SK-MEL-5 (cell line): ENCODE results near the gene MAPK14. TPM values are rescaled to one million over a fixed set of nuclear protein-coding genes. Genes with fewer than 3 reads are reported as not detected.
A peak's percentile ranks its signal among the peaks of the same experiment; 100 is the strongest.
"Not testable (repeated sequence)": the region's sequence is repeated elsewhere in the genome, so short reads cannot be mapped to it uniquely, and the experiment has no call there.

ENCODE experiments used
- DNase-seq: peaks from one replicate; pipeline ENCODE4 v3.0.0-alpha.2; 2016; ENCODE audit warnings: low read depth, low spot score
- in situ Hi-C: cut with HindIII; loops from 2 replicates; pipeline ENCODE4 v1.10.0; 2016; ENCODE audit warnings: low sequenced_read_pairs, high pct_unique_total_duplicates, low pct_unique_long_range_greater_than_20kb
- polyA plus RNA-seq, 2 experiments: library from polyadenylated mRNA; depleted of rRNA; stranded (reverse); fragments of >200 nt; gene quantifications; 2 replicates each; pipeline ENCODE4 v1.2.3, GENCODE V29; 2015
- total RNA-seq: library from RNA; depleted of rRNA; stranded (reverse); fragments of >200 nt; shearing (Covaris generic); gene quantifications from 2 replicates; pipeline ENCODE4 v1.2.3, GENCODE V29; 2014; rRNA removed

The MAPK14 gene
- total RNA-seq = 28.2 and 28.7 TPM in 2 replicates
- polyA plus RNA-seq (2015; cell fraction: cytosol; rRNA removed) = 22.1 and 27.5 TPM in 2 replicates
- 47.5 and 60.0 TPM in 2 replicates for polyA plus RNA-seq (2015; cell fraction: nucleus; rRNA removed)

- peak; percentile 100 for DNase-seq
- in situ Hi-C loops = no loop called here
Observed at GRCh38 chr6:36027501-36028087, at the start of gene MAPK14. Gene MAPK14 (plus strand): TSS chr6:36027808. CDS start chr6:36028158, 350 bp downstream.

DNA sequence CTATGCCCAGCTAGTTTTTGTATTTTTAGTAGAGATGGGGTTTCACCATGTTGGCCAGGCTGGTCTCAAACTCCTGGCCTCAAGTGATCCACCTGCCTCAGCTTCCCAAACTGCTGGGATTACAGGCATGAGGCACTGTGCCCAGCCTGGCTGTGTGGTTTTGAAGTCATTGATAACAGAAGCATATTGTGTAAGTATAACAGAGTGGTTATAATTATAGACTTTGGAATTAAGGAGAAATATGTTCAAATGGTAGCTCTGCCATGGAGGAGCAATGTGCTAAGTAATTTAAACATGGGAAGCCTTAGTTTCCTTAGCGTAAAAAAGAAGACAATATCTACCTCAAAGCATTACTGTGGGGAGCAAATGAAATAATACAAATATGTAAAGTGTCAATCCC is 47.5 kb upstream of the MAPK14 start:
- in situ Hi-C loops, DNase-seq: not testable (repeated sequence)

DNA sequence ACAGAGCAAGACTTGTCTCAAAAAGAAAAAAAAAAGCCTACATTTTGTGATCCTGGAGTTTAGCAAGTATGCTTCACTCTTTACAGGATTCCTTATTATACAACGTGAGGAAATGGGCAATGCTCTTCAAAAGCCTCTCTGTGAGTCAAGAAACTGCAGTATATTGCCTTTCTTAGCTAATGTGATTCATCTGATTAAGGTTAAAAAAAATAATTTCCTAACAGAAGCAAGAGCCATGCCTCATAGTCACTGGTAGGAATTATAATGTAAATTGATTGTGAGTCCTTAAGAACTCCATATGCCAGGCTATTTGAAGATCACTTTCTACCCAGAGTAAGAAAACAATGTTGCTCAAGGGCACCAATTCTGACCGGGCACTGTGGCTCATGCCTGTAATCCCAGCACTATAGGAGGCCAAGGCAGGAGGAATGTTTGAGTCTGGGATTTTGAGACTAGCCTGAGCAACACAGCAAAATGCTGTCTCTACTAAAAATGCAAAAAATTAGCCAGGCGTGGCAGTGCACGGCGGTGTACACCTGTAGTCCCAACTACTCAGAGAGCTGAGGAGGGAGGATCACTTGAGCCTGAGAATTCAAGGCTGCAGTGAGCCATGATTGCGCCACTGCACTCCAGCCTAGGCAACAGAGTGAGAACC is 46.5 kb upstream of the MAPK14 start:
- in situ Hi-C loops = no loop called here

DNA sequence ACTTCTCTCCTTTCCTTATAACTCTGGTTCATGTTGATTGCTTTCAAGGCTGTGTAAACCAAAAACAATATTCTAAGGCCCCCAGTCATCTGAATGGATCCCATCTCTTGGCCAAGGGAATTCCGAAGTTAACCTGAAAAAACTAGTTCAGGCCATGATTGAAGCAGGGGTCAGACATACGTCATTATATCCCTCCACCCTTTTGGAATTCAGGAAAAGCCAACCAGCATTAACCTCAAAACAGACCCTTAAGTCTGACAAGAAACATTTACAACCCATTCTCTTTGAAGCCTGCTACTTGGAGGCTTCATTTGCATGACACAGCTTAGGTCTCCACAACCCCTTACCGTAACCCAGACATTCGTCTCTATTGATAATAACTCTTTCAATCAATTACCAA is 42.9 kb upstream of the MAPK14 start:
- DNase-seq = no peak
- in situ Hi-C loops = no loop called here

More for the DNA sequence above, 46.5 kb upstream of the MAPK14 start:
- no peak for DNase-seq

DNA sequence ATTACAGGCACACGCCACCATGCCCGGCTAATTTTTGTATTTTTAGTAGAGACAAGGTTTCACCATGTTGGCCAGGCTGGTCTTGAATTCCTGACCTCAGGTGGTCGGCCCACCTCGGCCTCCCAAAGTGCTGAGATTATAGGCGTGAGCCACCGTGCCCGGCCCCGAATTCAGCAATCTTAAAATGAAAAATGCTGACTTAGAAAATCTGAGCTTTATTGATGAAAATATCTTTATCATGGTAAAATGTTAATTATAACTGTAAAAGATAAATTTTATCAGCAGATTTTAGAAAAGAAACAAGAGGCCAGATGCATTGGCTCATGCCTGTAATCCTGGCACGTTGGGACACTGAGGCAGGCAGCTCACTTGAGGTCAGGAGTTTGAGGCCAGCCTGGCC is 39.6 kb upstream of the MAPK14 start:
- DNase-seq, in situ Hi-C loops: not testable (repeated sequence)

GRCh38 chr6:35993150-35993549 is 34.5 kb upstream of the MAPK14 start:
- in situ Hi-C loops = no loop called here
- no peak for DNase-seq

GRCh38 chr6:36000451-36000850 is 27.2 kb upstream of the MAPK14 start:
- DNase-seq = no peak
- in situ Hi-C loops = no loop called here

- in situ Hi-C loops = no loop called here
- DNase-seq = no peak
Observed at GRCh38 chr6:36015666-36016065, 11.9 kb upstream of the MAPK14 start.

- no peak for DNase-seq
- in situ Hi-C loops = no loop called here
Observed at GRCh38 chr6:36018339-36018738, 9.3 kb upstream of the MAPK14 start.

DNA sequence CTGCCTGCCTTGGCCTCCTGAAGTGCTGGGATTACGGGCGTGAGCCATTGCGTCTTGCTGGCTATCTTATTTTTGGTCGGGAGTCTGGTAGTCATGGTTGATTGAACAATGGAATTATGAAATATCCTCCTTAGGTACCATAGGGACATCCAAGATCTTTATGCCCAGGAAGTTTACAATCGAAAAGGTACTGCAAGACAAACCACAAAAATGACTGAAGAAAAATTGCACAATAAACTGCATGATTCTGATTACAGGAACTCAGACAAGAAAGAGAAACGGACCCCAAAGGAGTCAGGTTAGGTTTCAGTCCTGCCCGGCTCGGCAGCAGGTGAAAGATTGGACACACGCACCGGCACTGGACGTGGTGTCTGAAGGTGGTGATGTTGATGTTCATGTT is 8.4 kb upstream of the MAPK14 start:
- no peak for DNase-seq
- in situ Hi-C loops = no loop called here

DNA sequence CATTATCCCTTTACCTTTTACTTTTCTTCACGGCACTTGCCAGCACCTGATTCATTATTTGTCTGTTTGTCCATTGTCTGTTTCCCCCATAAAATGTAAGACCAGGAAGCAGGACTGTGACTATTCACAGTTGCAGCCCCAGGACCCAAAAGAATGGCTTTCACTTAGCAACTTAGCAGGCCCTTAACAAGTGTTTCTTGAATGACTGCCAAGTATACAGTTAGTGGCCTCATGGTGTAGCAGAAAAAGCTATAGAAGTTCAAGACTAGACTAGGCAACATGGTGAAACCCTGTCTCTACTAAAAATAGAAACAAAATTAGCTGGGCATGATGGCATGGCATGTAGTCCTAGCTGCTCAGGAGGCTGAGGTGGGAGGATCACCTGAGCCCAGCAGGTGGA is 7.5 kb upstream of the MAPK14 start:
- in situ Hi-C loops = no loop called here
- no peak for DNase-seq

GRCh38 chr6:36023996-36024795 is 3.4 kb upstream of the MAPK14 start, which contains the start of gene SLC26A8:
Gene SLC26A8 (minus strand): TSS chr6:36024641. CDS start chr6:36019707, 4,934 bp downstream.
- DNase-seq = no peak
- in situ Hi-C loops = no loop called here

DNA sequence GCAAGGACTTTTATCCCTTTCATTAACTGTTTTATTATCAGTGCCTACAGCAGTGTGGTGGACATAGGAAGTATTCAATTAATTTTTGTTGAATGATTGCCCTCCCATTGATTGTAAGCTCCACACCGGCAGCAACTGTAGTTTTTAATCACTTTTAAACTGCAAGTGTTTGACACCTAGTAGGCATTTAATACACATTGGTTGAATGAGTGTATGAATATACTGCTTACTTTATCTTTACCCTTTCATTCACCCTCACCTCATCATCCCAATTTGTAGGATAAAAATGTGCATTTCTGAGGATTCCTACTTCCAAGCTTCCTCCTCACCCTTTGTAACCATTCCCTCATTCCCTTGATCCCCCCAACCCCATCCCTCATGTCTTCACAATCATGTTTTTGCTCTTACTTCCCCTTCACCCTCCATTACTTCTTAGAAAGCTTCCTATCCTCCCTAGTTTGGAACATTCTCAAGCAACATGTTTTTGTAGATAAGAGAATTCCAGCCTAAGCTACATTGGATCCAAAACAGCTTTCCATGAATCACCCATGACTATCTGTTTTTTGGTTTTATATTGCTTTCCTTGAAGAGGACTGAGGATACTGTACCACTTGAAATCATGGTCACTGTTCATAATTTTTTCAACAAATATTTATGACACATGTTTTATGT is 2.2 kb upstream of the MAPK14 start:
- in situ Hi-C loops = no loop called here
- no peak for DNase-seq

- in situ Hi-C loops = no loop called here
- no peak for DNase-seq
Observed at GRCh38 chr6:36025932-36026327, 1.7 kb upstream of the MAPK14 start.

DNA sequence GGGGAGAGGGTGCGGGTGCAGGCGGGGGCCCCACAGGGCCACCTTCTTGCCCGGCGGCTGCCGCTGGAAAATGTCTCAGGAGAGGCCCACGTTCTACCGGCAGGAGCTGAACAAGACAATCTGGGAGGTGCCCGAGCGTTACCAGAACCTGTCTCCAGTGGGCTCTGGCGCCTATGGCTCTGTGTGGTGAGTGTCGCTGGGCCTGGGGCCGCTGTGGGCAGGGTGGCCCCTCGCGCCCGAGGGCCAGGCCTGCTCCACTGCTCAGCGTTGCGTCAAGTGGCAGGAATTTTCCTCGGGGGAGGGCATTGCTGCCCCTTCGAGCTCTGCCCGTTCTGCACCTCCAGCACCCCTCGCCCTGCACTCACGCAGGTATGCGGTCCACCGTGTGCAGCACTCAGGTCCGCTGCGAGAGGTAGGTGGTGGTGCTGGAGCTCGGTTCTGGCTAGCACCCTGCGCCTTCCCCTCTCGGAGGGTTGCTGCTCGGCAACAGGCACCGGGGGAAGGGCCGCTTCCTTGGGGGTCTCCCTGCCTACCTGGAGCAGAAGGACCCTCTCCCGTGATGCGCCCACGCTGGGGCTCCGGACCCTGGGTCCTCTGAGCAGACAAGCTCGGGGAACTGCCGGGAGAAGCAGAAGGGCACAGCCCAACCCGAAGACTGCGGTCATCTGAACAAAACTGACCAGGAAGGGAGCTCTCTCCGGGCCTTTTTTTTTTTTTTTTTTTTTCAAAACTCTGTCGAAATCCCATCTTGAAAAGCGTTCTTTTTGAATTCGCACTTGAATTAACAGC is 674 bp downstream of the MAPK14 start:
- in situ Hi-C loops = no loop called here

GRCh38 chr6:36028877-36029324 is 1.3 kb downstream of the MAPK14 start:
- in situ Hi-C loops = no loop called here
- peak; percentile 57 for DNase-seq

More for the DNA sequence above, 674 bp downstream of the MAPK14 start:
- DNase-seq = peak; percentile 21

DNA sequence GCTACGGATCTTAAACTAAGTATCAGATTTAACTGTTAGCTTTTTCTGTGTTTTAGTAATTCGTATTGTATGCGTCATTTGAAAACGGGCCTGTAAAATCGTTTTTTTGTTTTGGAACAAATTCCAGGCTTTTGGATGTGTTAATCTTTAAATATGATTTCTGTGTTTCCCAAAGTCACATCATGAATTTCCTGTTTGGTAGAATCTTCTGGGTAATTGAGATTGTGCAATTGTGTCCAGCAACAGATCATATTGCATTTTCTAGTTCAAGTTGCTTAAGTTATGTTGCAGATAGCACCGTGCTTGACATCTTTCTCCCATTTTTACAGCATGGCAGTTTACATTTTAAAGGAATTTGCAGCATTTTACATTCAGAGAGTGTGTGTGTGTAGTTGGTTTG is 1.9 kb downstream of the MAPK14 start:
- in situ Hi-C loops = no loop called here
- peak; percentile 4 for DNase-seq
